ENCODE measurements around the gene SLC25A24. TPM values are rescaled to one million over a fixed set of nuclear protein-coding genes. Genes with fewer than 3 reads are reported as not detected.

Gene SLC25A24
- 1.8 and 2.0 TPM in 2 replicates for polyA plus RNA-seq

DNA sequence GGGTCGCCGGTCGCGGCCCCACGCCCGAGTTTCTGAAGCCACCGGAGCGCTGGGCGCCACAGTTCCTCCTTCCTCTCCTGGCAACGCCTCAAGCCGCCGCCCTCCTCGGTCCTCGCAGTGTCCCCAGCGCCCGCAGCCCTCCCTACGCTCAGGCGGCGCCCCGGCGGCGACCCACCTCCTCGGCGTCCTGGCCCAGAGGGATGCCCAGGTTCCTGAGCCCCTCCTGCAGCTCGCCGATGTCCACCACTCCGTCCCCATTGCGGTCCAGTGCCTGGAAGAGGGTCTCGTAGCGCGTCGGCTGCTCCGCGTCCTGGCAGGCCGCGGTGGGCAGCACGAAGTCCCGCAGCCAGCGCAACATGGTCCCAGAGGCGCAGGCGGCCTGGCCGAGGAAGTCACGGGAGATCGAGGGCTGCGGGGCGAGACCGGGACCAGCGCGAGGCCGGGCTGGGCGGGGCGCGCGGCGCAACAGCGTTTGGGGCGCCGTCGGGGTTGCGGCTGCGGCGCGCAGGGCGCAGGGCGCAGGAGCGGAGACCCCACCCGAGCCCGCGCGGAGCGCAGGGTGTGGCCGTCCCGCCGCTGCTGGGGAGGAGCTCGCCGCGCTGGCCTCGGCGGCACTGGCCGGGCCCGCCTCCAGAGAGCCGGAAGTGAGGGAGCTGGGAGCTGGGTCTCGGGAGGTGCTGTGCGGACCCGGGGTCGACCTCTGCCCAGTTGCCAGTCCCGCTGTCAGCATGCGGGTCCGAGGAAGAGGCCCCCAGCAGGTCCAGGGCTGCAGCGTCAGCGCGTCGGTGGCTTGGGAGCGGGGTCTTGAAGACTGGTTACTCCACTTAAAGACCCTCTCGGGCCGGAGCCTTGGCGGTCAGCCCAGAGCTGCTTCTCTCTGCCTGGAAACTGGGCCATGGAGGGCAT lies at the start of gene SLC25A24:
Gene SLC25A24, minus strand, starts transcription at position 563 of the 906 bp plus-strand sequence. Its CDS starts 205 bp downstream, at position 358.

DNA sequence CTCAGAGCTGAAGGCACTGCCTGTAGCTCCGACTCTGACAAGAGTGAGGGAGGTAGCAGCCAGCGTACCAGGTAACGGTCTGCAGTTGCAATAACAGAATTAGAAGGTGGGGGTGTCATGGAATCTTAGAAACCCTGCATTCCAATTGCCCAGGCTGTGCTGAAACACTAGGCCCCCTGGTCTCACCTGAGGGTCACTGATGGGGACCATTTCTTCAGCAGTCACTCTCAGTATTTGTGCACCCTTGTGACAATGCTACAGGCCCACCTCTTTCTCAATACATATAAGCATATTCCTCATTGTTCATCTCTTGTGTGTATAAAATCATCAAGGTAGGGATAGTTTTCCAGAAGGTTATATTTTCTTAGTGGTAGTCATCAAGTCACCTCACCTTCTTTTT lies 43.8 kb upstream of the SLC25A24 start, which contains the start of gene NBPF4:
Gene NBPF4, minus strand, starts transcription at position 101 of the 400 bp plus-strand sequence. CDS start 315 bp downstream, outside the sequence.

Other genes with a start within 250 kb of the SLC25A24 start
- gene VAV3, start 235.2 kb downstream of the SLC25A24 start, polyA plus RNA-seq = 33.7 and 41.7 TPM in 2 replicates
- gene NBPF4, start 43.7 kb upstream of the SLC25A24 start, polyA plus RNA-seq = not detected in 2 replicates
- gene NBPF6, start 250.0 kb upstream of the SLC25A24 start, polyA plus RNA-seq = not detected in 2 replicates